ENCODE results near the gene IL6ST.

Gene IL6ST

GRCh38 chr5:55918087-55919035, 76.4 kb downstream of the IL6ST start:
- no peak for DNase-seq

GRCh38 chr5:55917402-55918086, 77.2 kb downstream of the IL6ST start:
- no peak for DNase-seq

GRCh38 chr5:55916986-55917385, 77.8 kb downstream of the IL6ST start:
- DNase-seq: no peak

GRCh38 chr5:55915783-55916182, 79.0 kb downstream of the IL6ST start:
- DNase-seq: no peak

- no peak for DNase-seq
Observed at GRCh38 chr5:55914971-55915370, 79.8 kb downstream of the IL6ST start.

- DNase-seq: no peak
Observed at GRCh38 chr5:55913466-55914413, 81.0 kb downstream of the IL6ST start.

GRCh38 chr5:55911784-55912653, 82.7 kb downstream of the IL6ST start:
- no peak for DNase-seq

- DNase-seq: no peak
Observed at GRCh38 chr5:55908804-55909203, 86.0 kb downstream of the IL6ST start.

- no peak for DNase-seq
Observed at GRCh38 chr5:55907927-55908326, 86.8 kb downstream of the IL6ST start.

GRCh38 chr5:55905251-55905650, 89.5 kb downstream of the IL6ST start:
- DNase-seq: no peak

- DNase-seq: no peak
Observed at GRCh38 chr5:55904152-55904551, 90.6 kb downstream of the IL6ST start.

- DNase-seq: peak in 3 of 4 experiments; percentile 8 to 42 (median 14)
Observed at GRCh38 chr5:55903121-55903701, 91.6 kb downstream of the IL6ST start.

GRCh38 chr5:55902696-55903095, 92.1 kb downstream of the IL6ST start:
- DNase-seq: no peak

- DNase-seq: no peak
Observed at GRCh38 chr5:55900776-55901175, 94.0 kb downstream of the IL6ST start.

- no peak for DNase-seq
Observed at GRCh38 chr5:55900068-55900467, 94.7 kb downstream of the IL6ST start.

- no peak for DNase-seq
Observed at GRCh38 chr5:55899344-55899743, 95.4 kb downstream of the IL6ST start.

- DNase-seq: no peak
Observed at GRCh38 chr5:55897905-55898304, 96.9 kb downstream of the IL6ST start.

GRCh38 chr5:55897206-55897894, 97.4 kb downstream of the IL6ST start:
- no peak for DNase-seq

- no peak for DNase-seq
Observed at GRCh38 chr5:55896663-55897062, 98.1 kb downstream of the IL6ST start.

GRCh38 chr5:55896238-55896637, 98.5 kb downstream of the IL6ST start:
- DNase-seq: no peak

- no peak for DNase-seq
Observed at GRCh38 chr5:55895346-55895745, 99.4 kb downstream of the IL6ST start.

Data from activated CD4-positive, CD25-positive, alpha-beta regulatory T cell (primary cell).